ENCODE results near the gene XRCC3.

DNA sequence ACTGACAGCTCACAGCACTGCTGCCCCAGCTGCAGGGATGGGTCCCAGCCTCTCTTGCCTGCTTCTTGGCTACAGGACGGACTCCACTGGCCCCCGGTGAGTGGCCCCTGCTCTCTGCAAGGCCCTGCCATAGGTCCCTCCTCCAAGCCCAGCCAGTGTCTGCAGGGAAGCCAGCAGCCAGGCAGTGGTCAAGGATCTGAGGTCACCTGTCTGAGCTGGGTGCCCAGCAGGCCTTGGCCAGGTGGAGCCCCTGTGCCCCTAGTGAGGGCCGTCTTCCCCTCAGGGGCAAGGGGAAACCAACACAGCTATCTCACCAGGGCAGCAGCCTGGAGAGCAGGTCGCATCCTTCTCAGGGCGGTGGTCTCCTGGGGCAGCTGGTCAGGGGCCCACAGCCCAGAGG lies 13.2 kb downstream of the XRCC3 start:
- no peak for TF ChIP-seq EZH2 (IDR thresholded peaks at IDR 0.05; ENCODE audit: insufficient read depth, poor library complexity, severe bottlenecking)
- TF ChIP-seq EZH2phosphoT487 (IDR thresholded peaks at IDR 0.05; ENCODE audit: insufficient read depth, low read depth) = no peak
